HEK293 (cell line): Measurements from ENCODE around the gene TMCC2.
A peak's percentile ranks its signal among the peaks of the same experiment; 100 is the strongest.

Source experiments
- CTCF ChIA-PET: fragments of 350-600 bp; formaldehyde crosslinking; extraction: SDS; loops from one replicate; lab custom pipeline; 2021; ENCODE audit warnings: antibody characterized with exemption; lab: Yijun Ruan, JAX
- POLR2A ChIA-PET: fragments of 300-600 bp; formaldehyde crosslinking; extraction: SDS; loops from one replicate; lab custom pipeline; 2020; ENCODE audit warnings: antibody characterized with exemption, inconsistent platforms; lab: Yijun Ruan, JAX
- H3K27ac ChIP-seq: fragments of 200-500 bp; sonication (Bioruptor generic); 2 replicates; pipeline ENCODE4 v1.5.1; 2014; ENCODE audit warnings: low read depth, low read length, control low read depth, inconsistent platforms; ENCODE audit errors: extremely low read depth
- H3K36me3 ChIP-seq, 2 experiments: fragments of 200-500 bp in 1 of 2; sonication (Bioruptor generic) in 1 of 2; 1 replicate in 1 of 2; 2 replicates in 1 of 2; pipeline ENCODE4 v1.5.1; 2014 to 2017; ENCODE audit warnings: inconsistent platforms in 2 of 2, low read length in 2 of 2; ENCODE audit not compliant: control insufficient read depth in 2 of 2, insufficient read depth in 1 of 2
- H3K4me1 ChIP-seq: fragments of 200-500 bp; sonication (Bioruptor generic); 2 replicates; pipeline ENCODE4 v1.5.1; 2014; ENCODE audit warnings: mild to moderate bottlenecking, low read length, inconsistent platforms; ENCODE audit not compliant: control insufficient read depth, insufficient read depth
- H3K4me3 ChIP-seq: 2 replicates; pipeline ENCODE4 v1.5.1; 2011; ENCODE audit warnings: low read depth, mild to moderate bottlenecking, control low read depth, low read length, moderate library complexity
- H3K9me3 ChIP-seq: fragments of 200-500 bp; sonication (Bioruptor generic); 2 replicates; pipeline ENCODE4 v1.5.1; 2014; ENCODE audit warnings: low read depth, low read length, inconsistent platforms; ENCODE audit not compliant: control insufficient read depth, insufficient read depth
- IKZF3 ChIP-seq: fragments of 450-650 bp; IDR thresholded peaks from 2 replicates; pipeline ENCODE4 v1.5.0; 2018; ENCODE audit warnings: missing biosample characterization, mild to moderate bottlenecking, missing genetic modification characterization, moderate library complexity
- KLF9 ChIP-seq: fragments of 450-650 bp; formaldehyde crosslinking; IDR thresholded peaks from 2 replicates; pipeline ENCODE4 v1.5.1; 2016; ENCODE audit warnings: missing biosample characterization, missing genetic modification characterization, low read depth
- OSR2 ChIP-seq: fragments of 450-650 bp; formaldehyde crosslinking; IDR thresholded peaks from 2 replicates; pipeline ENCODE4 v1.5.1; 2016; ENCODE audit warnings: missing biosample characterization, missing genetic modification characterization
- SCRT1 ChIP-seq: fragments of 450-650 bp; formaldehyde crosslinking; IDR thresholded peaks from 2 replicates; pipeline ENCODE4 v1.5.1; 2016; ENCODE audit warnings: missing biosample characterization, missing genetic modification characterization, borderline replicate concordance
- SCRT2 ChIP-seq: fragments of 450-650 bp; formaldehyde crosslinking; IDR thresholded peaks from 2 replicates; pipeline ENCODE4 v1.5.1; 2016; ENCODE audit warnings: missing biosample characterization, missing genetic modification characterization
- ZFHX2 ChIP-seq: fragments of 450-650 bp; formaldehyde crosslinking; conservative IDR thresholded peaks from 2 replicates; pipeline ENCODE4 v1.5.1; 2016; ENCODE audit warnings: missing biosample characterization, missing genetic modification characterization
- ZFP37 ChIP-seq: fragments of 450-650 bp; formaldehyde crosslinking; IDR thresholded peaks from 2 replicates; pipeline ENCODE4 v1.5.1; 2016; ENCODE audit warnings: missing biosample characterization, missing genetic modification characterization
- ZFP41 ChIP-seq: fragments of 450-650 bp; formaldehyde crosslinking; IDR thresholded peaks from 2 replicates; pipeline ENCODE4 v1.5.1; 2016; ENCODE audit warnings: missing biosample characterization, missing genetic modification characterization, borderline replicate concordance
- ZNF10 ChIP-seq: fragments of 450-650 bp; formaldehyde crosslinking; IDR thresholded peaks from 2 replicates; pipeline ENCODE4 v1.5.1; 2017; ENCODE audit warnings: missing biosample characterization, missing genetic modification characterization
- ZNF112 ChIP-seq: fragments of 450-650 bp; formaldehyde crosslinking; IDR thresholded peaks from 2 replicates; pipeline ENCODE4 v1.5.0; 2017; ENCODE audit warnings: missing biosample characterization, missing genetic modification characterization
- ZNF19 ChIP-seq: fragments of 450-650 bp; formaldehyde crosslinking; IDR thresholded peaks from 2 replicates; pipeline ENCODE4; 2016; ENCODE audit warnings: missing biosample characterization, missing genetic modification characterization, low read depth
- ZNF239 ChIP-seq: fragments of 450-650 bp; formaldehyde crosslinking; IDR thresholded peaks from 2 replicates; pipeline ENCODE4 v1.5.1; 2016; ENCODE audit warnings: missing biosample characterization, missing genetic modification characterization
- ZNF335 ChIP-seq: fragments of 450-650 bp; formaldehyde crosslinking; conservative IDR thresholded peaks from 2 replicates; pipeline ENCODE4 v1.5.1; 2016; ENCODE audit warnings: missing biosample characterization, missing genetic modification characterization
- ZNF366 ChIP-seq: fragments of 450-650 bp; formaldehyde crosslinking; conservative IDR thresholded peaks from 2 replicates; pipeline ENCODE4 v1.5.1; 2016; ENCODE audit warnings: missing biosample characterization, missing genetic modification characterization
- ZNF48 ChIP-seq: fragments of 450-650 bp; formaldehyde crosslinking; IDR thresholded peaks from 2 replicates; pipeline ENCODE4 v1.5.1; 2016; ENCODE audit warnings: missing biosample characterization, missing genetic modification characterization
- ZNF600 ChIP-seq: fragments of 450-650 bp; formaldehyde crosslinking; IDR thresholded peaks from 2 replicates; pipeline ENCODE4 v1.5.1; 2016; ENCODE audit warnings: missing biosample characterization, missing genetic modification characterization
- ZNF660 ChIP-seq: fragments of 450-650 bp; IDR thresholded peaks from 2 replicates; pipeline ENCODE4 v1.5.1; 2018; ENCODE audit warnings: missing biosample characterization, mild to moderate bottlenecking, missing genetic modification characterization
- ZNF76 ChIP-seq: fragments of 450-650 bp; formaldehyde crosslinking; IDR thresholded peaks from 2 replicates; pipeline ENCODE4; 2016; ENCODE audit warnings: low read depth, missing biosample characterization, missing genetic modification characterization, borderline replicate concordance
- TF ChIP-seq, protein P1 (sequence below): fragments of 450-650 bp; formaldehyde crosslinking; IDR thresholded peaks from 2 replicates; pipeline ENCODE4 v1.5.1; 2016; ENCODE audit warnings: missing biosample characterization, missing genetic modification characterization
- TF ChIP-seq, protein P2 (sequence below): fragments of 450-650 bp; formaldehyde crosslinking; IDR thresholded peaks from 2 replicates; pipeline ENCODE4 v1.5.1; 2016; ENCODE audit warnings: missing biosample characterization, missing genetic modification characterization
- TF ChIP-seq, protein P3 (sequence below): fragments of 450-650 bp; formaldehyde crosslinking; IDR thresholded peaks from 2 replicates; pipeline ENCODE4; 2016; ENCODE audit warnings: missing biosample characterization, missing genetic modification characterization
- TF ChIP-seq, protein P4 (sequence below): fragments of 450-650 bp; IDR thresholded peaks from 2 replicates; pipeline ENCODE4 v1.5.1; 2018; ENCODE audit warnings: missing biosample characterization, mild to moderate bottlenecking, missing genetic modification characterization

TMCC2 gene

DNA sequence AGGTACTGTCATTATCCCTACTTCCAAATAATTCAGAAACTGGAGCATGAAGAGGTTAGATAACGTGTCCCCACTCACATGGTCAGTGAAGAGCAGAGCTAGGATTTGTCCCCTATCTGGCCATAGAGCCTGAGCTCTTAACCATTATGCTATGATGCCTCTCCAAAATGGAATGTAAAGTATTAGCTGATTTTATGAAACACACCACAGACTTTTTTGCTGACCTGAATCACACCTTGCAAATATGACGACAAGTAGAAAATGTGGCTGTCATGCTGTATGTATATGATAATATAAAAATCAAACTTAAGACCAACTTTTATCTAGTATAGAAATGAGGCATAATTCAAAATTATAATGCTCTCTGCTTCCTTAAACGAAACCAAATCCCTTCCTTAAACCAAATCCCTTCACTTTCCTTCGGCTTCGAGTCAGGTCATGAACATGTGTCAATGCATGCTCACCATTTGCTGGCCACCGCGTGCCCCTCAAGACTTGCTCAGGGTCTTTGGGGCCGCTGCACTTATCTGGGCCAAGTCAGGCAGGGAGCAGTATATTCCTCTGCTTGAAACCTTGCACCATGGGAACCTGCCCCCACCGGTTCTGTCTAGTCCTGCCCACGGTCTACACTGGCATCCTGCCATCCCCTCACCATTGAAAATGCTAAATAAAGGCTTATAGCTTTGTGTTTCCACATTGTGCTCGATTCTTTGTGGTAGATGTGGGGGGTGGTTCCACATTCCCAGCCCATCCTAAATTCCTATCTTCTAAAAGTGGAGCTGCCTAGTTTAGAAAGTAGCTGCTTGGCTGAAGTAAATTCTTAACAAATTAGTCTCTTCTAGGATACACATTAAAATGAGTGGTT, 1.6 kb upstream of the TMCC2 start:
- Histone ChIP-seq H3K4me3 (no peak overlapping the region), H3K4me1 (peaks cover 19% of the 10 kb centered on the region), H3K36me3 (no peaks in the 10 kb centered on the region), H3K9me3 (no peaks in the 10 kb centered on the region), H3K27ac (peak overlapping the region; percentile 2; the same call in 1 of the 2 replicates)
- no peak for TF ChIP-seq ZNF48 (tag by site-specific recombination)
- no peak for TF ChIP-seq ZNF19 (tag by site-specific recombination)
- TF ChIP-seq, protein P1, sequence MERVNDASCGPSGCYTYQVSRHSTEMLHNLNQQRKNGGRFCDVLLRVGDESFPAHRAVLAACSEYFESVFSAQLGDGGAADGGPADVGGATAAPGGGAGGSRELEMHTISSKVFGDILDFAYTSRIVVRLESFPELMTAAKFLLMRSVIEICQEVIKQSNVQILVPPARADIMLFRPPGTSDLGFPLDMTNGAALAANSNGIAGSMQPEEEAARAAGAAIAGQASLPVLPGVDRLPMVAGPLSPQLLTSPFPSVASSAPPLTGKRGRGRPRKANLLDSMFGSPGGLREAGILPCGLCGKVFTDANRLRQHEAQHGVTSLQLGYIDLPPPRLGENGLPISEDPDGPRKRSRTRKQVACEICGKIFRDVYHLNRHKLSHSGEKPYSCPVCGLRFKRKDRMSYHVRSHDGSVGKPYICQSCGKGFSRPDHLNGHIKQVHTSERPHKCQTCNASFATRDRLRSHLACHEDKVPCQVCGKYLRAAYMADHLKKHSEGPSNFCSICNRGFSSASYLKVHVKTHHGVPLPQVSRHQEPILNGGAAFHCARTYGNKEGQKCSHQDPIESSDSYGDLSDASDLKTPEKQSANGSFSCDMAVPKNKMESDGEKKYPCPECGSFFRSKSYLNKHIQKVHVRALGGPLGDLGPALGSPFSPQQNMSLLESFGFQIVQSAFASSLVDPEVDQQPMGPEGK (tag by site-specific recombination), result 0 out of 2 replicates have a peak, but pooled peaks have one; percentile 29
- TF ChIP-seq ZNF600 (tag by site-specific recombination), result no peak
- peak; percentile 59; the same call in 1 of the 2 replicates for TF ChIP-seq ZFHX2 (tag by site-specific recombination)
- no peak for TF ChIP-seq ZNF239 (tag by site-specific recombination)
- TF ChIP-seq, protein P2, sequence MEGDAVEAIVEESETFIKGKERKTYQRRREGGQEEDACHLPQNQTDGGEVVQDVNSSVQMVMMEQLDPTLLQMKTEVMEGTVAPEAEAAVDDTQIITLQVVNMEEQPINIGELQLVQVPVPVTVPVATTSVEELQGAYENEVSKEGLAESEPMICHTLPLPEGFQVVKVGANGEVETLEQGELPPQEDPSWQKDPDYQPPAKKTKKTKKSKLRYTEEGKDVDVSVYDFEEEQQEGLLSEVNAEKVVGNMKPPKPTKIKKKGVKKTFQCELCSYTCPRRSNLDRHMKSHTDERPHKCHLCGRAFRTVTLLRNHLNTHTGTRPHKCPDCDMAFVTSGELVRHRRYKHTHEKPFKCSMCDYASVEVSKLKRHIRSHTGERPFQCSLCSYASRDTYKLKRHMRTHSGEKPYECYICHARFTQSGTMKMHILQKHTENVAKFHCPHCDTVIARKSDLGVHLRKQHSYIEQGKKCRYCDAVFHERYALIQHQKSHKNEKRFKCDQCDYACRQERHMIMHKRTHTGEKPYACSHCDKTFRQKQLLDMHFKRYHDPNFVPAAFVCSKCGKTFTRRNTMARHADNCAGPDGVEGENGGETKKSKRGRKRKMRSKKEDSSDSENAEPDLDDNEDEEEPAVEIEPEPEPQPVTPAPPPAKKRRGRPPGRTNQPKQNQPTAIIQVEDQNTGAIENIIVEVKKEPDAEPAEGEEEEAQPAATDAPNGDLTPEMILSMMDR (tag by site-specific recombination), result no peak
- ChIA-PET CTCF (interaction anchor here (0.6 to 10.4 kb wide), 5 partner anchors 29 to 164 kb away, joined by 3 to 253 read pairs (median 3); no protein-coding TSS in a partner anchor), POLR2A (interaction anchor here (1.3 kb wide), 1 partner anchor 37 kb away, joined by 5 read pairs; no protein-coding TSS in a partner anchor)

DNA sequence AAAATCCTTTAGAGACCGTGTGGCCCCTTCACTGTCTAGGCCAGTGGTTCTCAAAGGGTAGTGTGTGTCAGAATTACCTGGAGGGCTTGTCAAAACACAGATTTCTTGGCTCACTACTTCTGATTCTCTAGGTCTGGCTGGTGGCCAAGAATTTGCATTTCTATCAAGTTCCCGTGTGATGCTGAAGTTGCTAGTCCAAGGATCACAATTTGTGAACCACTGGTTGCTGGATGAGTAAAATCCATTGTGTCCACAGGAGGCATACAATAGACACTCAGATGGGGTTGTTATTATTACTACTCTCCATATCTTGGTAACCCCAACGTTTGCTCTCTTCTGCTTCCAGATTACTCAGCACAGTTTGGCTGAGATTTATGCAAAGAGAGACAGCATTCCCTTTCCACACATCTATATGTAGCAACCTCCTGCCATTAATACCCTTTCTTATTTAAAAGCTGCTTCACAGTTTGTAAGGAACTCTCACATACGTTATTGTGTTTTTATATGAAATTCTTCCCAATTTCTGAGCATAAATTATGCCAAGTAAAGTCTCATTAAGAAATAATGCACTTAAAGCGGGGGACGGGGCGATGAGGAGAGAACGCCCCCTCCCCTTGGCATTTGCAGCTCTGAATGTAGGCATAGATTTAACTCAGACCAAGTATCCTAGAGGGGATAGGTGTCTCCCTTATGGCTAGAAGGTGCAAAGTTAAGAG, 720 bp upstream of the TMCC2 start:
- Histone ChIP-seq H3K4me3 (peak overlapping the region; percentile 63), H3K9me3 (no peaks in the 10 kb centered on the region), H3K36me3 (no peaks in the 10 kb centered on the region), H3K4me1 (peaks cover 19% of the 10 kb centered on the region), H3K27ac (peak overlapping the region; percentile 2; the same call in 1 of the 2 replicates)
- ChIA-PET CTCF (interaction anchor here (0.5 to 10.4 kb wide), 7 partner anchors 8 to 238 kb away, joined by 3 to 253 read pairs (median 3); no protein-coding TSS in a partner anchor), POLR2A (interaction anchor here (0.8 to 3.1 kb wide), 8 partner anchors 10 to 288 kb away, joined by 3 to 20 read pairs (median 5); partner anchors contain the start of gene RBBP5)
- TF ChIP-seq, protein P3, sequence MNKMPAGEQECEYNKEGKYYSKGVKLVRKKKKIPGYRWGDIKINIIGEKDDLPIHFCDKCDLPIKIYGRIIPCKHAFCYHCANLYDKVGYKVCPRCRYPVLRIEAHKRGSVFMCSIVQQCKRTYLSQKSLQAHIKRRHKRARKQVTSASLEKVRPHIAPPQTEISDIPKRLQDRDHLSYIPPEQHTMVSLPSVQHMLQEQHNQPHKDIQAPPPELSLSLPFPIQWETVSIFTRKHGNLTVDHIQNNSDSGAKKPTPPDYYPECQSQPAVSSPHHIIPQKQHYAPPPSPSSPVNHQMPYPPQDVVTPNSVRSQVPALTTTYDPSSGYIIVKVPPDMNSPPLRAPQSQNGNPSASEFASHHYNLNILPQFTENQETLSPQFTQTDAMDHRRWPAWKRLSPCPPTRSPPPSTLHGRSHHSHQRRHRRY (tag by site-specific recombination), result no peak
- TF ChIP-seq, protein P4, sequence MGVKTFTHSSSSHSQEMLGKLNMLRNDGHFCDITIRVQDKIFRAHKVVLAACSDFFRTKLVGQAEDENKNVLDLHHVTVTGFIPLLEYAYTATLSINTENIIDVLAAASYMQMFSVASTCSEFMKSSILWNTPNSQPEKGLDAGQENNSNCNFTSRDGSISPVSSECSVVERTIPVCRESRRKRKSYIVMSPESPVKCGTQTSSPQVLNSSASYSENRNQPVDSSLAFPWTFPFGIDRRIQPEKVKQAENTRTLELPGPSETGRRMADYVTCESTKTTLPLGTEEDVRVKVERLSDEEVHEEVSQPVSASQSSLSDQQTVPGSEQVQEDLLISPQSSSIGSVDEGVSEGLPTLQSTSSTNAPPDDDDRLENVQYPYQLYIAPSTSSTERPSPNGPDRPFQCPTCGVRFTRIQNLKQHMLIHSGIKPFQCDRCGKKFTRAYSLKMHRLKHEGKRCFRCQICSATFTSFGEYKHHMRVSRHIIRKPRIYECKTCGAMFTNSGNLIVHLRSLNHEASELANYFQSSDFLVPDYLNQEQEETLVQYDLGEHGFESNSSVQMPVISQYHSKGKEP (tag by site-specific recombination), result peak; percentile 8; the same call in 1 of the 2 replicates
- TF ChIP-seq ZFP41 (tag by site-specific recombination) (no peak), SCRT1 (tag by site-specific recombination) (peak; percentile 46; the same call in 1 of the 2 replicates), KLF9 (tag by site-specific recombination) (no peak), ZFP37 (tag by site-specific recombination) (peak; percentile 31; the same call in 1 of the 2 replicates), OSR2 (tag by site-specific recombination) (peak; percentile 63; the same call in 1 of the 2 replicates), ZNF10 (no peak), ZNF112 (tag by site-specific recombination) (0 out of 2 replicates have a peak, but pooled peaks have one; percentile 37), SCRT2 (tag by site-specific recombination) (peak; percentile 86), IKZF3 (no peak), ZNF660 (tag by site-specific recombination) (peak; percentile 62; the same call in 1 of the 2 replicates), ZNF335 (peak; percentile 26), ZNF76 (tag by site-specific recombination) (no peak), ZNF366 (tag by site-specific recombination) (peak; percentile 35; the same call in 1 of the 2 replicates)
- TF ChIP-seq, protein P2 (tag by site-specific recombination), result no peak
